Measurements from ENCODE around the gene RAB37.

The RAB37 gene

DNA sequence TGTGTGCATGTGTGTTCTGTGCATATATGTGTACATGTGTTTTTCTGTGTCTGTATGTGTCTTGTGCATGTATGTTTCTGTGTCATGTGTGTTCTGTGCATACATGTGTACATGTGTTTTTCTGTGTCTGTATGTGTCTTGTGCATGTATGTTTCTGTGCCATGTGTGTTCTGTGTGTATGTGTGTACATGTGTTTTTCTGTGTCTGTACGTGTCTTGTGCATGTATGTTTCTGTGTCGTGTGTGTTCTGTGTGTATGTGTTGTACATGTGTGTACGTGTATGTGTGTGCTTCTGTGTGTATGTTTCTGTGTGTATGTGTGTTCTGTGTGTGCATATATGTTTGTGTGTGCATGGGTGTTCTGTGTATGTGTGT lies 8.4 kb upstream of the RAB37 start:
- Histone ChIP-seq H3K4me3 (ENCODE audit: low read depth, low read length) (no peak overlapping the region), H3K9ac (ENCODE audit: low read depth, low read length) (no peak overlapping the region), H3K27me3 (ENCODE audit: control insufficient read depth, insufficient read depth, low read length) (no peaks in the 10 kb centered on the region), H3K9me3 (ENCODE audit: control insufficient read depth, insufficient read depth, low read length) (peaks cover 5% of the 10 kb centered on the region; the same call in 1 of the 2 replicates), H3K36me3 (ENCODE audit: control insufficient read depth, insufficient read depth, low read length) (no peaks in the 10 kb centered on the region), H3K4me1 (ENCODE audit: control insufficient read depth, insufficient read depth, low read length) (no peaks in the 10 kb centered on the region), H3K27ac (ENCODE audit: low read depth, low read length) (no peak overlapping the region)

GRCh38 chr17:74729368-74729767 lies 7.7 kb upstream of the RAB37 start:
- Histone ChIP-seq H3K27ac (ENCODE audit: low read depth, low read length) (no peak overlapping the region), H3K9ac (ENCODE audit: low read depth, low read length) (no peak overlapping the region), H3K4me1 (ENCODE audit: control insufficient read depth, insufficient read depth, low read length) (no peaks in the 10 kb centered on the region), H3K36me3 (ENCODE audit: control insufficient read depth, insufficient read depth, low read length) (no peaks in the 10 kb centered on the region), H3K9me3 (ENCODE audit: control insufficient read depth, insufficient read depth, low read length) (peaks cover 5% of the 10 kb centered on the region; the same call in 1 of the 2 replicates), H3K27me3 (ENCODE audit: control insufficient read depth, insufficient read depth, low read length) (no peaks in the 10 kb centered on the region), H3K4me3 (ENCODE audit: low read depth, low read length) (no peak overlapping the region)

- Histone ChIP-seq H3K9me3 (ENCODE audit: control insufficient read depth, insufficient read depth, low read length) (peaks cover 5% of the 10 kb centered on the region; the same call in 1 of the 2 replicates), H3K4me1 (ENCODE audit: control insufficient read depth, insufficient read depth, low read length) (no peaks in the 10 kb centered on the region), H3K27me3 (ENCODE audit: control insufficient read depth, insufficient read depth, low read length) (no peaks in the 10 kb centered on the region), H3K27ac (ENCODE audit: low read depth, low read length) (no peak overlapping the region), H3K9ac (ENCODE audit: low read depth, low read length) (no peak overlapping the region), H3K36me3 (ENCODE audit: control insufficient read depth, insufficient read depth, low read length) (no peaks in the 10 kb centered on the region), H3K4me3 (ENCODE audit: low read depth, low read length) (no peak overlapping the region)
These were observed 7.2 kb upstream of the RAB37 start for GRCh38 chr17:74729866-74730265.

GRCh38 chr17:74730491-74731346 lies 6.3 kb upstream of the RAB37 start:
- no peak overlapping the region for H3K4me3 ChIP-seq (ENCODE audit: low read depth, low read length)
- no peaks in the 10 kb centered on the region for H3K4me1 ChIP-seq (ENCODE audit: control insufficient read depth, insufficient read depth, low read length)
- peaks cover 5% of the 10 kb centered on the region; the same call in 1 of the 2 replicates for H3K9me3 ChIP-seq (ENCODE audit: control insufficient read depth, insufficient read depth, low read length)
- peaks cover 7% of the 10 kb centered on the region; the same call in 1 of the 2 replicates for H3K27me3 ChIP-seq (ENCODE audit: control insufficient read depth, insufficient read depth, low read length)
- H3K36me3 ChIP-seq (ENCODE audit: control insufficient read depth, insufficient read depth, low read length): no peaks in the 10 kb centered on the region
- H3K9ac ChIP-seq (ENCODE audit: low read depth, low read length): no peak overlapping the region
- H3K27ac ChIP-seq (ENCODE audit: low read depth, low read length): no peak overlapping the region

DNA sequence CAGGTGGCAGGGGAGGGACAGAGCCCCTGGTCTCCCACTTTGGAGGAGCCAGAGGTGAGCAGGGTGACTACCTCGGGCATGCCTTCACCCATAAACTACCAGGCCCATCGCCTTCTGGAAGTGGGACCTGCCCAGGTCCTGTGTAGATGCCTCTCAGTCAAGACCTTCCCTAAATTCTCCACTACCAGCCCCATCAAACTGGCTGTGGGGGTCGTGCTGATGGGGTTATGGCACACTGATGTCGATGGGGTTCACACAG lies 5.8 kb upstream of the RAB37 start:
- H3K27ac ChIP-seq (ENCODE audit: low read depth, low read length): no peak overlapping the region
- no peak overlapping the region for H3K9ac ChIP-seq (ENCODE audit: low read depth, low read length)
- H3K9me3 ChIP-seq (ENCODE audit: control insufficient read depth, insufficient read depth, low read length): peaks cover 5% of the 10 kb centered on the region; the same call in 1 of the 2 replicates
- H3K27me3 ChIP-seq (ENCODE audit: control insufficient read depth, insufficient read depth, low read length): peaks cover 11% of the 10 kb centered on the region; the same call in 1 of the 2 replicates
- no peaks in the 10 kb centered on the region; the same call in 1 of the 2 replicates for H3K4me1 ChIP-seq (ENCODE audit: control insufficient read depth, insufficient read depth, low read length)
- H3K36me3 ChIP-seq (ENCODE audit: control insufficient read depth, insufficient read depth, low read length): no peaks in the 10 kb centered on the region
- no peak overlapping the region for H3K4me3 ChIP-seq (ENCODE audit: low read depth, low read length)

- Histone ChIP-seq H3K9ac (ENCODE audit: low read depth, low read length) (no peak overlapping the region), H3K4me3 (ENCODE audit: low read depth, low read length) (no peak overlapping the region), H3K4me1 (ENCODE audit: control insufficient read depth, insufficient read depth, low read length) (no peaks in the 10 kb centered on the region; the same call in 1 of the 2 replicates), H3K36me3 (ENCODE audit: control insufficient read depth, insufficient read depth, low read length) (no peaks in the 10 kb centered on the region), H3K27ac (ENCODE audit: low read depth, low read length) (no peak overlapping the region), H3K9me3 (ENCODE audit: control insufficient read depth, insufficient read depth, low read length) (peaks cover 5% of the 10 kb centered on the region; the same call in 1 of the 2 replicates), H3K27me3 (ENCODE audit: control insufficient read depth, insufficient read depth, low read length) (peaks cover 11% of the 10 kb centered on the region; the same call in 1 of the 2 replicates)
These were observed 4.8 kb upstream of the RAB37 start for GRCh38 chr17:74732042-74732867.

GRCh38 chr17:74733365-74734122 lies 3.5 kb upstream of the RAB37 start:
- peaks cover 13% of the 10 kb centered on the region; the same call in 1 of the 2 replicates for H3K27me3 ChIP-seq (ENCODE audit: control insufficient read depth, insufficient read depth, low read length)
- no peaks in the 10 kb centered on the region for H3K36me3 ChIP-seq (ENCODE audit: control insufficient read depth, insufficient read depth, low read length)
- no peak overlapping the region for H3K9ac ChIP-seq (ENCODE audit: low read depth, low read length)
- H3K4me1 ChIP-seq (ENCODE audit: control insufficient read depth, insufficient read depth, low read length): peaks cover 7% of the 10 kb centered on the region
- H3K4me3 ChIP-seq (ENCODE audit: low read depth, low read length): no peak overlapping the region
- H3K9me3 ChIP-seq (ENCODE audit: control insufficient read depth, insufficient read depth, low read length): 0 out of 2 replicates have a peak, but pooled peaks cover 1% of the 10 kb centered on the region
- H3K27ac ChIP-seq (ENCODE audit: low read depth, low read length): no peak overlapping the region

DNA sequence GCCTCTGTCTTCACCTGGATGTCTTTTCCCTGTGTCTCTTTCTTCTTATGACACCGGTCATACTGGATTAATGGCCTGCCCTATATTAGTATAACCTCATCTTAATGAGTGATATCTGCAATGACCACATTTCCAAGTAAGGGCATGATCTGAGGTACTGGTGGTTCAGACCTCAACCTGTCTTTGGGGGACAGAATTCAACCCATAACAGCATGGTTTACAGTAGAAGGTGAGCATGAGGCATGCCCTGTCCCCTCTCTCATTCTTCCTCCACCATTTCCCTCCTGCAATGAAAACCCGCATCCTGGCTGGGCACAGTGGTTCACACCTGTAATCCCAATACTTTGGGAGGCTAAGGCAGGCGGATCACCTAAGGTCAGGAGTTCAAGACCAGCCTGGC lies 2.8 kb upstream of the RAB37 start:
- Histone ChIP-seq H3K27ac (ENCODE audit: low read depth, low read length) (no peak overlapping the region), H3K27me3 (ENCODE audit: control insufficient read depth, insufficient read depth, low read length) (peaks cover 17% of the 10 kb centered on the region; the same call in 1 of the 2 replicates), H3K9me3 (ENCODE audit: control insufficient read depth, insufficient read depth, low read length) (no peaks in the 10 kb centered on the region), H3K4me3 (ENCODE audit: low read depth, low read length) (no peak overlapping the region), H3K4me1 (ENCODE audit: control insufficient read depth, insufficient read depth, low read length) (peaks cover 7% of the 10 kb centered on the region), H3K36me3 (ENCODE audit: control insufficient read depth, insufficient read depth, low read length) (no peaks in the 10 kb centered on the region), H3K9ac (ENCODE audit: low read depth, low read length) (no peak overlapping the region)

DNA sequence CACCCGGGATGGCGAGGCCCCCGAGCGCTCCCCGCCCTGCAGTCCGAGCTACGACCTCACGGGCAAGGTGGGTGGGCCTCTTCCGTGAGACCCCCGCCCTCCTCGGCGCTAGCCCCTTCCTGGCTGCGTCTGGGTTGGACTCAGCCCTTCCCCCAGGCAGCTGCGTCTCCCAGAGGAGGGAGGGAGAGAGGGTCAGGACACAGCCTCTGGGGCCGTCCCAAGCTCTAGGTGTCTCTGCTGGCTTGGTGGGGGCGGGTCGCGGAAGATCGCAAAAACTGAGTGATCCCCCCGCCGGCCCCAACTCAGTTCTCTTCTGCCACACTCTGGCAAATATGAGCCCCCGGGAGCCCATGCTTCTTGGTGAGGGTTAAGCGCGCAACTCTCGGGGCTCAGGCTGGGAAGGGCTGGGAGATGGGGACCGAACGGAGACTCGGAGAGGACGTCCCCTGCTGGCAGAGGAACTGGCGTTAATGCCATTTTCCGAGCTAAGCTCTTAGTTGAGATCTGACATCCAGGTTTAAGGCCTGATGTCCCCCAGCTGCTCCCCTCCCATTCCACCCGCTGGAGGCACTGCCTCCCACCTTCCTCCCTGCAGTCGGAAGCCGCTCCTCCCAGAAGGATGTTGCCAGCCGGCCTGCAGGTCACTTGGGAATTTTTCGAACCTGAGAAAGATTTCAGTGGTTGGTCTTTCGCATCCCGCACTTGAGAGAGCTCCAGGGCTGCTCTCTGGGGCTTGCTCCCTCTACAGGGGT lies 419 bp downstream of the RAB37 start:
- Histone ChIP-seq H3K27ac (ENCODE audit: low read depth, low read length) (peak overlapping the region; percentile 17), H3K4me3 (ENCODE audit: low read depth, low read length) (peak overlapping the region; percentile 81), H3K4me1 (ENCODE audit: control insufficient read depth, insufficient read depth, low read length) (peaks cover 7% of the 10 kb centered on the region), H3K9ac (ENCODE audit: low read depth, low read length) (no peak overlapping the region), H3K36me3 (ENCODE audit: control insufficient read depth, insufficient read depth, low read length) (no peaks in the 10 kb centered on the region), H3K27me3 (ENCODE audit: control insufficient read depth, insufficient read depth, low read length) (peaks cover 17% of the 10 kb centered on the region; the same call in 1 of the 2 replicates), H3K9me3 (ENCODE audit: control insufficient read depth, insufficient read depth, low read length) (no peaks in the 10 kb centered on the region)

Measured in HUES48 (cell line).